Gastrocnemius medialis (tissue), 4 donors: Measurements from ENCODE around the gene GNL1. TPM values are rescaled to one million over a fixed set of nuclear protein-coding genes. Genes with fewer than 3 reads are reported as not detected.
"Not testable (repeated sequence)": the region's sequence is repeated elsewhere in the genome, so short reads cannot be mapped to it uniquely, and the experiment has no call there.

Experiments used
- ATAC-seq, 2 donors: fragments of 150-250 bp; one replicate each; pipeline ENCODE4 v1.9.1; 2016
- DNase-seq, 2 donors: peaks; one replicate each; pipeline ENCODE4 v3.0.0-alpha.2; 2019
- H3K27ac ChIP-seq, 4 donors: fragments of 200-600 bp; sonication (generic); 1 replicate in 1 of 4; 2 replicates in 3 of 4; pipeline ENCODE4 v1.5.1; 2016 to 2018; ENCODE audit warnings: mild to moderate bottlenecking in 2 of 4, moderate library complexity in 1 of 4
- H3K27me3 ChIP-seq, 3 donors: fragments of 200-600 bp; sonication (generic) in 2 of 3; 1 replicate in 1 of 3; 2 replicates in 2 of 3; pipeline versions ENCODE4 v1.5.1 to v1.6.0; 2016 to 2019; ENCODE audit warnings: mild to moderate bottlenecking in 1 of 3, moderate library complexity in 1 of 3
- H3K36me3 ChIP-seq, 2 donors: fragments of 200-600 bp; sonication (generic) in 1 of 2; one replicate each; pipeline ENCODE4 v1.5.1; 2017 to 2018
- H3K4me1 ChIP-seq, 2 donors: fragments of 200-600 bp; sonication (generic) in 1 of 2; one replicate each; pipeline ENCODE4 v1.5.1; 2016 to 2017; ENCODE audit warnings: mild to moderate bottlenecking in 2 of 2
- H3K4me3 ChIP-seq, 4 donors: fragments of 200-600 bp; sonication (generic) in 3 of 4; 1 replicate in 1 of 4; 2 replicates in 3 of 4; pipeline ENCODE4 v1.5.1; 2016 to 2019; ENCODE audit warnings: mild to moderate bottlenecking in 2 of 4
- H3K9me3 ChIP-seq, 3 donors: fragments of 200-600 bp; sonication (generic) in 2 of 3; 1 replicate in 1 of 3; 2 replicates in 2 of 3; pipeline ENCODE4 v1.5.1; 2016 to 2019
- POLR2A ChIP-seq, 2 donors: fragments of 450-650 bp; IDR thresholded peaks; one replicate each; pipeline ENCODE4 v1.6.1; 2017; ENCODE audit warnings: antibody characterized with exemption in 2 of 2, mild to moderate bottlenecking in 2 of 2, moderate library complexity in 2 of 2
- in situ Hi-C, 4 donors: fragments of 200-750 bp; cut with MboI; loops; one replicate each; pipeline versions ENCODE4 v1.15.0 to v1.8.0; 2017; ENCODE audit warnings: low sequenced_read_pairs in 4 of 4
- intact Hi-C: fragments of 100-400 bp; cut with DNase I; formaldehyde crosslinking; loops from one replicate; pipeline ENCODE4 v1.15.1; 2023; ENCODE audit warnings: low total_unique reads
- total RNA-seq, 4 donors: library from RNA; depleted of rRNA; stranded (reverse); fragments of >200 nt; gene quantifications; one replicate each; pipeline versions ENCODE4 v1.1.0 to v1.2.3, GENCODE V29; 2016
- TF ChIP-seq, protein P1 (sequence below), 5 experiments: fragments of 450-650 bp in 3 of 5; fragments of 200-600 bp in 2 of 5; sonication (generic) in 2 of 5; IDR thresholded peaks in 4 of 5; conservative IDR thresholded peaks in 1 of 5; 1 replicate in 4 of 5; 2 replicates in 1 of 5; pipeline ENCODE4 v1.5.1; 2016 to 2019; ENCODE audit warnings: antibody characterized with exemption in 5 of 5, mild to moderate bottlenecking in 3 of 5, moderate library complexity in 3 of 5

GNL1 gene
- total RNA-seq, 4 donors from 2014 or later, result 13.2 to 16.0 (median 14.9) TPM

GRCh38 chr6:30600451-30600961 lies 44.2 kb upstream of the GNL1 start:
- H3K4me1 ChIP-seq, result no peaks in the 10 kb centered on the region
- H3K27ac ChIP-seq, result no peak overlapping the region
- no peaks in the 10 kb centered on the region for H3K27me3 ChIP-seq
- no peak overlapping the region for H3K4me3 ChIP-seq
- H3K9me3 ChIP-seq, result no peaks in the 10 kb centered on the region
- ATAC-seq (no peak), DNase-seq (no peak)
- in situ Hi-C loops (loop anchor here in 1 of 4 donors (25.0 kb wide), 1 partner anchor 1587 kb away; the partner anchor contains the start of genes AGER, AGPAT1, GPSM3 and PBX2), intact Hi-C loops (no loop called here)
- TF ChIP-seq, protein P1, sequence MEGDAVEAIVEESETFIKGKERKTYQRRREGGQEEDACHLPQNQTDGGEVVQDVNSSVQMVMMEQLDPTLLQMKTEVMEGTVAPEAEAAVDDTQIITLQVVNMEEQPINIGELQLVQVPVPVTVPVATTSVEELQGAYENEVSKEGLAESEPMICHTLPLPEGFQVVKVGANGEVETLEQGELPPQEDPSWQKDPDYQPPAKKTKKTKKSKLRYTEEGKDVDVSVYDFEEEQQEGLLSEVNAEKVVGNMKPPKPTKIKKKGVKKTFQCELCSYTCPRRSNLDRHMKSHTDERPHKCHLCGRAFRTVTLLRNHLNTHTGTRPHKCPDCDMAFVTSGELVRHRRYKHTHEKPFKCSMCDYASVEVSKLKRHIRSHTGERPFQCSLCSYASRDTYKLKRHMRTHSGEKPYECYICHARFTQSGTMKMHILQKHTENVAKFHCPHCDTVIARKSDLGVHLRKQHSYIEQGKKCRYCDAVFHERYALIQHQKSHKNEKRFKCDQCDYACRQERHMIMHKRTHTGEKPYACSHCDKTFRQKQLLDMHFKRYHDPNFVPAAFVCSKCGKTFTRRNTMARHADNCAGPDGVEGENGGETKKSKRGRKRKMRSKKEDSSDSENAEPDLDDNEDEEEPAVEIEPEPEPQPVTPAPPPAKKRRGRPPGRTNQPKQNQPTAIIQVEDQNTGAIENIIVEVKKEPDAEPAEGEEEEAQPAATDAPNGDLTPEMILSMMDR (IDR thresholded peaks at IDR 0.05 in 4 of 5, conservative IDR thresholded peaks at IDR 0.05 in 1 of 5), result no peak
- TF ChIP-seq POLR2A (IDR thresholded peaks at IDR 0.05), result no peak
- H3K36me3 ChIP-seq, result peaks cover 5 to 53% of the 10 kb centered on the region in 2 donors

DNA sequence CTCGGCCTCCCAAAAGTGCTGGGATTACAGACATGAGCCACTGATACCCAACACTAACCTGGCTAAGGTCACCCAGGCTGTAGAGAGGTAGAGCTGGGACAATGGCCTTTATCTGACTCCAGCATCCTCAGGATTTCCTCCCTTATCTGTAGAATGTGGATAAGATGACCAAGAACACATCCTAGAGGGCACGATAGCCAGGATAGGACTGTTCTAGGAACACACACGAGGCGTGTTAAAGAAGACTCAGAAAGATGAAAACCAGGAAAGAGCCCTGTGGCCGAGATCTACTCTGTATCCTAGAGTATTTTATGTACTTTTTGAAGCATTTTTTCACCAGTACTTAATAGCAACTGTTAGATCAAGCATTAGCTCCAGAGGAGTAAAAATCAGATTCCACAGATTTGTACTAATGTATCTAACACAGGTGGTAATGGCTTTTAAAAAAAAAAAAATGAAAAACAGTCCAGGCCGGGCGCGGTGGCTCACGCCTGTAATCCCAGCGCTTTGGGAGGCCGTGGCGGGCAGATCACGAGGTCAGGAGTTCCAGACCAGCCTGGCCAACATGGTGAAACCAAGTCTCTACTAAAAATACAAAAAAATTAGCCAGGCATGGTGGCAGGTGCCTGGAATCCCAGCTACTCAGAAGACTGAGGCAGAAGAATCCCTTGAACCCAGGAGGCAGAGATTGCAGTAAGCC lies 43.5 kb upstream of the GNL1 start:
- peaks cover 5 to 46% of the 10 kb centered on the region in 2 donors for H3K36me3 ChIP-seq
- no peaks in the 10 kb centered on the region for H3K27me3 ChIP-seq
- intact Hi-C loops, result loop anchor here (5.0 kb wide), 1 partner anchor 117 kb away; no protein-coding TSS in a partner anchor
- no peak overlapping the region for H3K4me3 ChIP-seq
- H3K9me3 ChIP-seq, result no peaks in the 10 kb centered on the region
- ATAC-seq, result no peak
- in situ Hi-C loops, result loop anchor here in 1 of 4 donors (25.0 kb wide), 1 partner anchor 1588 kb away; the partner anchor contains the start of genes AGER, AGPAT1, GPSM3 and PBX2
- no peaks in the 10 kb centered on the region for H3K4me1 ChIP-seq
- no peak overlapping the region for H3K27ac ChIP-seq
- TF ChIP-seq, protein P1 (IDR thresholded peaks at IDR 0.05 in 4 of 5, conservative IDR thresholded peaks at IDR 0.05 in 1 of 5), result no peak
- no peak for TF ChIP-seq POLR2A (IDR thresholded peaks at IDR 0.05)
- no peak for DNase-seq

- Histone ChIP-seq H3K4me3 (no peak overlapping the region), H3K27me3 (no peaks in the 10 kb centered on the region), H3K4me1 (no peaks in the 10 kb centered on the region), H3K36me3 (peaks cover 5 to 44% of the 10 kb centered on the region in 2 donors), H3K27ac (no peak overlapping the region), H3K9me3 (no peaks in the 10 kb centered on the region)
- TF ChIP-seq, protein P1 (IDR thresholded peaks at IDR 0.05 in 4 of 5, conservative IDR thresholded peaks at IDR 0.05 in 1 of 5), result no peak
- no peak for TF ChIP-seq POLR2A (IDR thresholded peaks at IDR 0.05)
- in situ Hi-C loops, result no loop called here
- ATAC-seq, result no peak
- no peak for DNase-seq
- intact Hi-C loops, result loop anchor here (5.0 kb wide), 1 partner anchor 117 kb away; no protein-coding TSS in a partner anchor
These were observed 42.8 kb upstream of the GNL1 start for GRCh38 chr6:30598912-30599624.

DNA sequence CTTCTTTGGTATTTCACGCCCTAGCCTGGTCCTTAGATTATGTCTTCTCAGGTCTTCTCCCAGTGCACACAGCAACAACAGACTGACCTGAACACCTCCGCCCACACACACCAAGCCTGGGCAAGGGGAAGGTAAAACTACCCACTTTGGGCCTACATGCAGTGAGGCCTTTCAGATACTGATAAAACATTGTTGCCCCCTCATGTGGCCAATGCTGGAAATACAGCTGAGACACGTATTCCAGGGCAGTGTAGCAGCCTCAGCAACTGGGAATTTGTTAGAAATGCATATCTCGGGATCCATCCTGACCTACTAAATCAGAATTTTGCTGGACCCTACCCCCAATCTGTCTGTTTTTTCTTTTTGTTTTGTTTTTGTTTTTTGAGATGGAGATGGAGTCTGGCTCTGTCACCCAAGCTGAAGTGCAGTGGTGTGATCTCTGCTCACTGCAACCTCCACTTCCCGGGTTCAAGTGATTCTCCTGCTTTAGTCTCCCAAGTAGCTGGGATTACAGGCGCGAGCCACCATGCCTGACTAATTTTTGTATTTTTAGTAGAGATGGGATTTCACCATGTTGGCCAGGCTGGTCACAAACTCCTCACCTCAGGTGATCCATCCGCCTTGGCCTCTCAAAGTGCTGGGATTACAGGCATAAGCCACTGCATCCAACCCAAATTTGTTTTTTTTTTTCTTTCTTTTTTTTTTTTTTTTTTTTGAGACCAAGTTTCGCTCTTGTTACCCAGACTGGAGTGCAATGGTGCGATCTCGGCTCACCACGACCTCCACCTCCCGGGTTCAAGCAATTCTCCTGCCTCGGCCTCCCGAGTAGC lies 41.2 kb upstream of the GNL1 start:
- TF ChIP-seq, protein P1 (IDR thresholded peaks at IDR 0.05 in 4 of 5, conservative IDR thresholded peaks at IDR 0.05 in 1 of 5), result peak; percentile 62 to 78 (median 72)
- peak in 1 of 2 donors; percentile 13 for TF ChIP-seq POLR2A (IDR thresholded peaks at IDR 0.05)
- intact Hi-C loops, result loop anchor here (2.0 to 5.0 kb wide), 2 partner anchors 57 to 115 kb away; no protein-coding TSS in a partner anchor
- in situ Hi-C loops, H3K27me3 ChIP-seq, H3K4me1 ChIP-seq, H3K4me3 ChIP-seq, H3K9me3 ChIP-seq, H3K27ac ChIP-seq: not testable (repeated sequence)
- peaks cover 0 to 42% of the 10 kb centered on the region in 2 donors for H3K36me3 ChIP-seq
- DNase-seq (peak in 1 of 2 donors; percentile 67), ATAC-seq (peak; percentile 75 to 81)
